Stomach (tissue), 9 donors: Measurements from ENCODE around the gene RPS3A. TPM values are rescaled to one million over a fixed set of nuclear protein-coding genes. Genes with fewer than 3 reads are reported as not detected.

ENCODE experiments used
- DNase-seq, 2 donors: peaks; one replicate each; pipeline versions ENCODE4 v3.0.0 to v3.0.0-alpha.2; 2013 to 2019
- H3K27ac ChIP-seq, 5 donors: fragments of 200-600 bp in 4 of 5; sonication (generic) in 4 of 5; one replicate each; pipeline ENCODE4 v1.5.1; 2013 to 2019; ENCODE audit warnings: mild to moderate bottlenecking in 1 of 5, moderate library complexity in 1 of 5
- H3K27me3 ChIP-seq, 3 donors: fragments of 200-600 bp; sonication (generic); one replicate each; pipeline ENCODE4 v1.5.1; 2017 to 2019; ENCODE audit warnings: mixed run types in 1 of 3
- H3K36me3 ChIP-seq, 4 donors: fragments of 200-600 bp; sonication (generic); 1 replicate in 3 of 4; 2 replicates in 1 of 4; pipeline ENCODE4 v1.5.1; 2016 to 2019
- H3K4me1 ChIP-seq, 4 donors: fragments of 200-600 bp; sonication (generic); one replicate each; pipeline ENCODE4 v1.5.1; 2016 to 2019
- H3K4me3 ChIP-seq, 4 donors: fragments of 200-600 bp; sonication (generic) in 3 of 4; one replicate each; pipeline ENCODE4 v1.5.1; 2016 to 2019; ENCODE audit warnings: mild to moderate bottlenecking in 1 of 4
- H3K9me3 ChIP-seq, 4 donors: fragments of 200-600 bp; sonication (generic); one replicate each; pipeline ENCODE4 v1.5.1; 2016 to 2019
- EP300 ChIP-seq: sonication (generic); formaldehyde crosslinking; IDR thresholded peaks from one replicate; pipeline ENCODE4 v1.6.1; 2017; ENCODE audit warnings: antibody characterized with exemption
- POLR2A ChIP-seq, 4 donors: fragments of 450-650 bp; IDR thresholded peaks; one replicate each; pipeline ENCODE4 v1.6.1; 2016; ENCODE audit warnings: antibody characterized with exemption in 4 of 4, control low read depth in 2 of 4, mild to moderate bottlenecking in 1 of 4, moderate library complexity in 1 of 4
- POLR2AphosphoS5 ChIP-seq, 3 donors: sonication (generic); formaldehyde crosslinking; IDR thresholded peaks; one replicate each; pipeline ENCODE4 v1.6.1; 2016; ENCODE audit warnings: antibody characterized with exemption in 3 of 3
- whole genome bisulfite sequencing, 5 donors: extraction: QIAGEN DNeasy Blood & Tissue Kit in 3 of 5; methylation state at CpG; one replicate each; pipeline versions ENCODE4 v1.1.5 to v1.1.7; 2013 to 2018; 5-methylcytosine and 5-hydroxymethylcytosine counted together
- intact Hi-C: fragments of 100-400 bp; cut with DNase I; formaldehyde crosslinking; loops from one replicate; pipeline ENCODE4 v1.15.1; 2023; ENCODE audit warnings: low total_unique reads
- polyA plus RNA-seq, 3 donors: library from polyadenylated mRNA; stranded (reverse); fragments of 200-250 nt; gene quantifications; one replicate each; pipeline ENCODE4 v1.2.3, GENCODE V29; 2013
- total RNA-seq, 5 donors: library from RNA; depleted of rRNA; stranded (reverse); fragments of >200 nt; gene quantifications; one replicate each; pipeline versions ENCODE4 v1.1.0 to v1.2.3, GENCODE V29; 2014 to 2016
- TF ChIP-seq, protein P1 (sequence below), 7 experiments: fragments of 450-650 bp in 4 of 7; fragments of 200-600 bp in 3 of 7; sonication (generic) in 3 of 7; IDR thresholded peaks; one replicate each; pipeline ENCODE4 v1.5.1; 2016 to 2019; ENCODE audit warnings: antibody characterized with exemption in 7 of 7, control low read depth in 2 of 7, mild to moderate bottlenecking in 1 of 7
- donor health status: healthy with polysubstance abuse.
- donor health status: Bipolar disorder and iron deficiency.
- donor health status: healthy.

The RPS3A gene
- total and polyA plus RNA-seq, 8 donors = 1,579 to 5,449 (median 3,174) TPM

DNA sequence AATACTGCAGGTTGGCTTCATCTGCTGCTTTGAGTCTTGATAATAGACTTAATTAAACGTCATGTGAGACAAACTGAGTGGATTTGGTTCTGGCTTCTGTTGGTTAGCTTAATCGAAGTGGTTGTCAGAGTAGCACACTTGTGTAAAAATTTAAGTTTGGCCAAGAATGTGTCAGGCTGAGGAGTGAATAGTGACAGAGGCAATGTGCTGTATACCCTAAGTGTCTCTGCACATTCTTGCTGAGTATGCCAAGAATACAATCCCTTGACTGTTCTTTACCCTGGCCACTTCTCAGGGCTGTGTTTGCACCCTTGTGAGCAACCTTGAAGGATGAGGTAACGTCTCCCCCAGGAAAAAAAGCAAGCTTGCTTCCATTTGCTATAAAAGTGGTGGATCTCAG is 14.9 kb downstream of the RPS3A start:
- WGBS, 5 donors = 36 to 68% (median 62%) methylated on average over 3 of the region's 3 CpGs
- DNase-seq = no peak
- TF ChIP-seq POLR2A (IDR thresholded peaks at IDR 0.05) = no peak
- TF ChIP-seq, protein P1, sequence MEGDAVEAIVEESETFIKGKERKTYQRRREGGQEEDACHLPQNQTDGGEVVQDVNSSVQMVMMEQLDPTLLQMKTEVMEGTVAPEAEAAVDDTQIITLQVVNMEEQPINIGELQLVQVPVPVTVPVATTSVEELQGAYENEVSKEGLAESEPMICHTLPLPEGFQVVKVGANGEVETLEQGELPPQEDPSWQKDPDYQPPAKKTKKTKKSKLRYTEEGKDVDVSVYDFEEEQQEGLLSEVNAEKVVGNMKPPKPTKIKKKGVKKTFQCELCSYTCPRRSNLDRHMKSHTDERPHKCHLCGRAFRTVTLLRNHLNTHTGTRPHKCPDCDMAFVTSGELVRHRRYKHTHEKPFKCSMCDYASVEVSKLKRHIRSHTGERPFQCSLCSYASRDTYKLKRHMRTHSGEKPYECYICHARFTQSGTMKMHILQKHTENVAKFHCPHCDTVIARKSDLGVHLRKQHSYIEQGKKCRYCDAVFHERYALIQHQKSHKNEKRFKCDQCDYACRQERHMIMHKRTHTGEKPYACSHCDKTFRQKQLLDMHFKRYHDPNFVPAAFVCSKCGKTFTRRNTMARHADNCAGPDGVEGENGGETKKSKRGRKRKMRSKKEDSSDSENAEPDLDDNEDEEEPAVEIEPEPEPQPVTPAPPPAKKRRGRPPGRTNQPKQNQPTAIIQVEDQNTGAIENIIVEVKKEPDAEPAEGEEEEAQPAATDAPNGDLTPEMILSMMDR (IDR thresholded peaks at IDR 0.05) = no peak
- TF ChIP-seq EP300 = no peak
- no peak for TF ChIP-seq POLR2AphosphoS5 (IDR thresholded peaks at IDR 0.05)
- H3K27me3 ChIP-seq = no peaks in the 10 kb centered on the region
- peaks cover 0 to 16% (median 5%) of the 10 kb centered on the region in 4 donors for H3K4me1 ChIP-seq
- H3K9me3 ChIP-seq = no peaks in the 10 kb centered on the region
- no peak overlapping the region for H3K4me3 ChIP-seq
- peak overlapping the region in 2 of 5 donors; percentile 12 to 25 for H3K27ac ChIP-seq
- intact Hi-C loops = no loop called here
- peaks cover 7 to 59% (median 36%) of the 10 kb centered on the region in 4 donors for H3K36me3 ChIP-seq

DNA sequence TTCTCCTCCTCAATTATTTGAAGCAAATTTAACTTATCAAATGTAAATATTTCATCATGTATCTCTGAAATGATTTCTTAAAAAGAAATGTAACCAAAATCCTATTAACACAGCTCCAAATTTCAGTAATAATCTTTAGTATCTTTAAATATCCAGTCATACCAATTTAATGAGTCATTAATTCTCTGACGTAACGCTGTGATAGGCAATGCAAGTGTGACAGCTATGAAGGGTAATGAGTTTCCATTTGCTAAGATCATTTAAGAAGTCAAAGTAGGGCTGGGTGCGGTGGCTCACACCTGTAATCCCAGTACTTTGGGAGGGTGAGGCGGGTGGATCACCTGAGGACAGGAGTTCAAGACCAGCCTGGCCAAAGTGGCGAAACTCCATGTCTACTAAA is 15.6 kb downstream of the RPS3A start:
- Histone ChIP-seq H3K36me3 (peaks cover 7 to 60% (median 40%) of the 10 kb centered on the region in 4 donors), H3K27ac (peak overlapping the region in 3 of 5 donors; percentile 5 to 25 (median 12)), H3K27me3 (no peaks in the 10 kb centered on the region), H3K4me3 (no peak overlapping the region), H3K9me3 (no peaks in the 10 kb centered on the region), H3K4me1 (peaks cover 0 to 16% (median 5%) of the 10 kb centered on the region in 4 donors)
- no peak for TF ChIP-seq EP300
- no peak for TF ChIP-seq POLR2A (IDR thresholded peaks at IDR 0.05)
- TF ChIP-seq, protein P1 (IDR thresholded peaks at IDR 0.05) = no peak
- no peak for TF ChIP-seq POLR2AphosphoS5 (IDR thresholded peaks at IDR 0.05)
- 78 to 86% (median 84%) methylated on average over 5 of the region's 5 CpGs for WGBS, 5 donors
- DNase-seq = no peak
- intact Hi-C loops = no loop called here

DNA sequence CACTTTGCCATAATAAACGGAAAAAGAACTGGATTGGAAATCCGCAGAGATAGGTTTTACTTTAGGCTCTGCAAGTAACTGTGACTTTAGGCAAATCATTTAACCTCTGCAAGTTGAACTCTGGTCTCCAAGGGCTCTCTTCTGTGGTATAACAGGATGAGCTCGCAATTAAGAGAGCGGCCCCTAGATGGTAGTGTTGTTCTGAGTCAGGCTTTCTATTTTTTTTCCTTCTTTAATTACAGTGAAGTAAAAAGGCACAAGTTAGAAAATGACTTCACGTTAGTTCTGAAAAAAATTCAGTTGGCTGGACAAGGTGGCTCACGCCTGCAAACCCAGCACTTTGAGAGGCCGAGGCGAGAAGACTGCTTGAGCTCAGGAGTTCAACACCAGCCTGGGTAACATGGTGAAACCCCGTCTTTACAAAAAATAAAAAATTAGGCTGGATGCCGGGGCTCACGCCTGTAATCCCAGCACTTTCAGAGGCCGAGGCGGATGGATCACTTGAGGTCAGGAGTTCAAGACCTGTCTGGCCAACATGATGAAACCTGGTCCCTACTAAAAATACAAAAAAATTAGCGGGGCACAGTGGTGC is 18.0 kb downstream of the RPS3A start:
- Histone ChIP-seq H3K9me3 (no peaks in the 10 kb centered on the region), H3K4me1 (peaks cover 0 to 16% (median 5%) of the 10 kb centered on the region in 4 donors), H3K27me3 (no peaks in the 10 kb centered on the region), H3K36me3 (peaks cover 5 to 59% (median 43%) of the 10 kb centered on the region in 4 donors), H3K4me3 (no peak overlapping the region), H3K27ac (peak overlapping the region in 1 of 5 donors; percentile 64)
- TF ChIP-seq, protein P1 (IDR thresholded peaks at IDR 0.05) = peak in 5 of 7 experiments; percentile 12 to 66 (median 51)
- TF ChIP-seq POLR2AphosphoS5 (IDR thresholded peaks at IDR 0.05) = no peak
- WGBS, 5 donors = 35 to 41% (median 40%) methylated on average over 13 to 14 of the region's 14 CpGs
- peak; percentile 59 to 88 for DNase-seq
- intact Hi-C loops = no loop called here

DNA sequence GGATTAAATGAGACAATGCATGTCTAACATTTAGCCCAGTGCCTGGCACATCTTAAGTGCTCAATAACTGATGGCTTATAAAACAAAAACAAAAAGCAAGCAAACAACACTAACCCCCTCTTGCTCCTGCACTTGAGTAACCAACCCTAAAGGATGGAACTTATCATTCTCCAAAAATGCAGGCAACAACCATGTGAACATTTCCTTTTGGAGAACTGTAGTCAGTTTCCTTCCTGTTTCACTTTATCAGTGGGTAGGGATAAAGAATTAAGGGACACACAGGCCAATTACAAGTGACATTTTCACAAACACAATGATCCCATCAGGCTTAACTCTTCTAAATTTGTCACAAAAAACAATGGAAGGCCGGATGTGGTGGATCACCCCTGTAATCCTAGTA is 30.4 kb downstream of the RPS3A start:
- H3K4me1 ChIP-seq = no peaks in the 10 kb centered on the region
- 60 to 88% (median 75%) methylated on average over 1 of the region's 1 CpG for WGBS, 5 donors

More for the DNA sequence above, 30.4 kb downstream of the RPS3A start:
- H3K27ac ChIP-seq = no peak overlapping the region
- no peak overlapping the region for H3K4me3 ChIP-seq
- no peaks in the 10 kb centered on the region for H3K27me3 ChIP-seq
- H3K36me3 ChIP-seq = peaks cover 6 to 96% (median 93%) of the 10 kb centered on the region in 4 donors
- no peak for DNase-seq
- intact Hi-C loops = loop anchor here (10.0 kb wide), 1 partner anchor 225 kb away; no protein-coding TSS in a partner anchor
- TF ChIP-seq, protein P1 (IDR thresholded peaks at IDR 0.05) = no peak
- no peak for TF ChIP-seq POLR2AphosphoS5 (IDR thresholded peaks at IDR 0.05)
- no peak for TF ChIP-seq POLR2A (IDR thresholded peaks at IDR 0.05)
- no peak for TF ChIP-seq EP300
- no peaks in the 10 kb centered on the region for H3K9me3 ChIP-seq
